GM19023 (cell line): ENCODE results near the gene GPR179.
"Not testable (repeated sequence)": the region's sequence is repeated elsewhere in the genome, so short reads cannot be mapped to it uniquely, and the experiment has no call there.

Experiments
- ATAC-seq: cut with Tn5 transposase; IDR thresholded peaks from one replicate; pipeline ENCODE4 v1.9.1; 2021; ENCODE audit warnings: mild to moderate bottlenecking, moderate library complexity; ENCODE audit not compliant: unreplicated experiment

GPR179 gene

DNA sequence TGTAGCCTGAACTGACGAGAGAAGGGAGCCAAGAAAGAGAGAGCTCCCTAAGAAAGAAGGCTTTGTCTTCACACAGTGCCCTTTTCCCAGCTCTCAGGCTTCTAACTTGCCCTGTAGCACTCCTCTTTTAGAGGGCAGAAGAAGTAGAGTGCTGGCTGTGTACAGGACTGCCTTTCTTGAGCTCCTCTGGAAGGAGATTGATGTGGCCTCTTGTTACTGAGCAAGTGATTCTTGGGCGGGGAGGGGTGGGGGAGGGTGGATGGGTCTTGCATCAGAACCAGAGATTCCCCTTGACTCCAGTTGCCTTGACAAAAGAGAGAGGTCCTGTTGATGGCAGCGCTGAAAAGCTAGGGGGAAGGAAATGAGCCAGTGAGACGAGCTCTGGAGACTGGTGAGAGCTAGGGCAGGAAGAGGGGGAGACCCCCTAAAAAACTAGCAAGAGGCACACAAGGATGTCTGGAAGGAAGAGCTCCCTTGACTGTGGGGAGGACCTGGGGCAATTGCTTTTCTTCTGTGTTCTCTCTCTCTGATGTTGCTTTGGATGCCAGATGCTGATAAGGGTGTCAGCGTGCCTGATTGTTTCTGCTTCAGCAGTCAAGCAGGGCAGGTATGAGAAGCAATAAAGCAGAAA lies 18.4 kb downstream of the GPR179 start:
- ATAC-seq: no peak

- no peak for ATAC-seq
Observed at GRCh38 chr17:38324772-38325171, 19.0 kb downstream of the GPR179 start.

DNA sequence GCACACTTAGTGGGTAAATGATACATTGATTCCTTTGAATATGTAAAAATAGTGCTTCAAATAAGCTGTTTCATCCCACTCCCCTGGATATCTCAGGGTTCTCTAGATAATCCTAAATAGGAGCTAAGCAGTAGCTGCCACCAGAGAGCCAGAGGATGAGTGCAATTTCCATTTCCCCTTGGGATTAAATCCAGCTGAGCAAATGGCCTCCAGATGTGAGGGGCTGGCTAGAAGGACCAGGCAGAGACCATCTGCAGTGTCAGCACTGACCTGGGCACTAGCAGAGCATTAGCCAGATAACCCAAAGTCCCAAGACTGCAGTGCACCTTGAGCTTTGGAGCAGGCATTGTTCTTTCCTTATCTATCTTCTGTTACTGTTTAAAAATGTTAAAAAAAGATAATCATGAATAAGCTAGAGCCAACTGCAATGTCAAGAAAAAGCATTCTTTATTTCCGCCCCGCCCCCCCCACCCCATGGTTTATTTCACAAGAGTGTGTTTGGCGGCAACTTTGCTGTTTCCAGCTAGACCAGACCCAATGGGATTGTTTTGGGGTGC lies 19.5 kb downstream of the GPR179 start:
- ATAC-seq: no peak

GRCh38 chr17:38322897-38323296 lies 20.9 kb downstream of the GPR179 start:
- no peak for ATAC-seq

- ATAC-seq: no peak
Observed at GRCh38 chr17:38322156-38322779, 21.5 kb downstream of the GPR179 start.

DNA sequence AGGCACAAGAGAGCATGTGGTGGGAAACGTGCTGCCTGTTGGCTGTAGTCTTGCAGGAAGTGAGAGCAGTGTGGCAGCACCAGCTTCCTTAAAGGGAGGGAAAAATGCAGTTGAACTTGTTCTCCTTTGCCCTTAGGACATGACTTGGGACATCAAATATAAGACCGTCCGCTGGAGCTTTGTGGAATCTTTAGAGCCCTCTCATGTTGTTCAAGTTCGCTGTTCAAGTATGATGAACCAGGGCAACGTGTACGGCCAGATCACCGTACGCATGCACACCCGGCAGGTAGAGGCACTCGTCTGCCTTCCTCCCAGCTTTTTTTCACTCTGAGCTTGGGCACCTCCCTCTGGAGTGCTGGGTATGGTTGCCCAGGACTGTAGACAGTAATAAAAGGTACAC lies 23.3 kb downstream of the GPR179 start:
- ATAC-seq: no peak

DNA sequence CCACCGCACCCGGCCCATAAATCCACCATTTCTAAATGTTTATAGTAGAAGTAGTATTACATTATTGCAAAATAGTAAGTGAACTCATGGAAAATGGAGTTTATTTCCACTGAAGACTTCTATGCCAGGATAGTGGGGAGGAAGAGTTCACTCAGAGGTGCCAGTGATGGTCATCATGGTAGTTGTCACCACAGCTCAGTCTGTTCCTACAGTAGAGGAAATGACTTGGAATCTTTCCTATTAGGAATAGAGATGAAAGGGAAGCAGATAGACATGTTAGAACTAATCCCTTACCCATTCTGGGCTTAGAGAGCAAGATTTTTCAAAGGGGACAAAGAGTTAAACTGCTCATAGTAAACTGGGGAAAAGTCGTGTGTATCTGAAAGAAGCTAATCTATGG lies 26.7 kb downstream of the GPR179 start:
- no peak for ATAC-seq

DNA sequence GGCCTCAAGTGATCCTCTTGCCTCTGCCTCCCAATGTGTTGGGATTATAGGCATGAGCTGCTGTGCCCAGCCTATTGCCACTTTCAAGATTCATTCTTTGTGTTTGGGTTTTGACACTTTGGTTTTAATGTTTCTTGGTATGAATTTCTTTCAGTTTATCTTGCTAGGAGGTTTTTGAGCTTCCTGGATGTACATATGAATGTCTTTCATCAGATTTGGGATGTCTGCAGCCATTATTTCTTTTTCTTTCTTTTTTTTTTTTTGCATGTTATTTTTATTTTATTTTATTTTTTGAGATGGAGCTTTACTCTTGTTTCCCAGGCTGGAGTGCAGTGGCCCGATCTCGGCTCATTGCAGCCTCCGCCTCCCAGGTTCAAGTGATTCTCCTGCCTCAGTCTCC lies 28.3 kb downstream of the GPR179 start:
- ATAC-seq: no peak

DNA sequence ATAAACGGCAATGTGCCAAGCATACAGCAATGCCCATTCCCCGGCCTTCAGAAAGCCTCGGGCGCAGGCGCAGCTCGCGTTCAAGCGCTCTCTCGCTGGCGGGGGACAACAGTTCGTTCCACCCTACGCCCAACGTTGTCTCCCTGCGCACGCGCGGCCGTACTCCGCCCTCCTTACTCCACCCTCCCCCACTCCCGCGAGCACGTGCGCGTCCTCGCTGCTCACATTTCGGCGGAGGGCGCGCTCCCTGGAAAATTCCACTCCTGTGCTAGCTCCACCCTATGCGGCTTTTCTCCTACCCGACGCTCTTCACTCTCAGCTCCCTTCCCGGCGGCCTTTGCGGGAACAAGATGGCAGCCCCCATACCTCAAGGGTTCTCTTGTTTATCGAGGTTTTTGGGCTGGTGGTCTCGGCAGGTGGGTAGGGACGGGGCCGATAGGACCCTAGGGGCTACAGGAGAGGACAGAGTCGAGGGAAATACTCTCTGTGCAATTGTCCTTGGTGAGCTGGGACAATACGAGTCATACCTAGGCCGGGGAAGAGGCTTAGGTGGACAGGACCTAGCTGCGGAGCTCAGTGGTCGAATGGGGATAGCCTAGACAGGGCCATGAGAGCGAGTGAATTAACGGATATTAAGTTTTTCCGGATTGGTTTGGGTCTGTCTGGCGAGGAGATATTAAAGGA lies 46.8 kb downstream of the GPR179 start, which contains the start of gene MRPL45:
Gene MRPL45, plus strand, starts transcription at position 335 of the 684 bp plus-strand sequence. Its CDS starts 16 bp downstream, at position 351.
- ATAC-seq: peak; percentile 90

GRCh38 chr17:38295602-38296365 lies 48.0 kb downstream of the GPR179 start:
- ATAC-seq: not testable (repeated sequence)

DNA sequence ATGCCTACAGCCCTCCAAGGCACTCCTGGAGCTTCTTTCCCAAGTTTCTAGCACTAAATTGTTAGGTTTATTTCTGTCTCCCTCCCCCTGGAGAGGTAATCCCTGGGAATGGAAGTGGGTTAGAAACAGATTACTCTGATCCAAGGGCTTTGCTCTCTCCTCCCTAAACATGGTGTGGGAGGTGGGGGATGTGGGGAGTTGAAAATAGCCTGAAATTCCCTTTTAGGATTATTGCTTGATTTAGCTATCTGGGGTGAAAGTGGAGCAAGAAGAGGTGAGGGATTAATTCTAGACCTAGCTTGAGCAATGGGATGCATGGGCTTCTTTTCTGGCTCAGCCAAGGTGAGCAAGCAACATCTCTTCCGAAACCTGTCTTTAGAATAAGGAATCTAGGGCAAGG lies 54.0 kb downstream of the GPR179 start:
- not testable (repeated sequence) for ATAC-seq

GRCh38 chr17:38288217-38288827 lies 55.4 kb downstream of the GPR179 start:
- not testable (repeated sequence) for ATAC-seq

DNA sequence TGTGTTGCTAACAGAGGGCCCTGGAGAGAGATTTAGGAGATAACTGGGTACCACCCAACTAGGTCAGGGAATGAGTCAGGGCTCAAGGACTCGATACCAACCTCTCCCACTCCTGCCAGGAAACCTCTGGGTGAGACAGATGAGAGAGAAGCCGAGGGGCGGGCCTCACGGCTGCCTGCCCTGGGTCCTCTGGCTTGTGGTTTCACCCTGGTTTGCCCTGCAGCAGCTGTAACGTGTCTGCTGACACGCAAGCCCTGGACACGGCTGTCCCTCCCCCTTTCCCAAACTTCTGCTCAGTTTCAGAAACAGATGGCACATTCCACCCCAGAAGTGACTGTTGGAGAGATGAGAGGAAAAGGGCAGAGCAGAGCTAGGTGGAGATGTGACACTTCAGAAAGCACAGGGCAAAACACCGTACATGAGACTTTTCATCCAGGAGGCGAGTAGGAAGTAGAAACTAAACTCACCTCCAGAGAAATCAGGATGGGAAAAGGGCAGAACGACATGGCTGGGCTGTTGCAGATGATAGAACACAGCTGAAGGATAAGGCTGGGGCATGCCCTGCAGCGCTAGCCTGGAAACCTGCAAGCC lies 57.2 kb downstream of the GPR179 start:
- peak; percentile 77 for ATAC-seq

DNA sequence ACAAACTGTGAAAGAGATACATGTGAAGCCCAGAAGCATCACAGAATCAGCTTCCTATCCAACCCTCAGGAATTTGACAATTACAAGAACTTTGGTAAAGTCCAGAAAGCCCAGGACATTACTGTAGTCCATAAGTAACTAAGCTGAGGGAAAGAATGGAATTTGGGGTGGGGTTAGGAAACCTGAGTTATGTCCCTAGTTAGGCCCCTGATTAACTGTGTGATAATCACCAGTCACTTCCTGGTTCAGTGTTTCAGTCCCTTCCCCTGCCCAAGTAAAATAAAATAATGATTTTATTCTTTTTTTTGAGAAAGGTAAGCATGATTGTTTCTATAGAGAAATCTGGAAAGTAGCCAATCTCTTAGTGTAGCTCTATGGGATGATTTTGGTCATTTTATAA lies 57.8 kb downstream of the GPR179 start:
- not testable (repeated sequence) for ATAC-seq
